Gastrocnemius medialis (tissue), 4 donors: Measurements from ENCODE around the gene GFAP.

Experiments used
- POLR2A ChIP-seq, 2 donors: fragments of 450-650 bp; IDR thresholded peaks; one replicate each; pipeline ENCODE4 v1.6.1; 2017; ENCODE audit warnings: antibody characterized with exemption in 2 of 2, mild to moderate bottlenecking in 2 of 2, moderate library complexity in 2 of 2
- TF ChIP-seq, protein P1 (sequence below), 5 experiments: fragments of 450-650 bp in 3 of 5; fragments of 200-600 bp in 2 of 5; sonication (generic) in 2 of 5; IDR thresholded peaks in 4 of 5; conservative IDR thresholded peaks in 1 of 5; 1 replicate in 4 of 5; 2 replicates in 1 of 5; pipeline ENCODE4 v1.5.1; 2016 to 2019; ENCODE audit warnings: antibody characterized with exemption in 5 of 5, mild to moderate bottlenecking in 3 of 5, moderate library complexity in 3 of 5

DNA sequence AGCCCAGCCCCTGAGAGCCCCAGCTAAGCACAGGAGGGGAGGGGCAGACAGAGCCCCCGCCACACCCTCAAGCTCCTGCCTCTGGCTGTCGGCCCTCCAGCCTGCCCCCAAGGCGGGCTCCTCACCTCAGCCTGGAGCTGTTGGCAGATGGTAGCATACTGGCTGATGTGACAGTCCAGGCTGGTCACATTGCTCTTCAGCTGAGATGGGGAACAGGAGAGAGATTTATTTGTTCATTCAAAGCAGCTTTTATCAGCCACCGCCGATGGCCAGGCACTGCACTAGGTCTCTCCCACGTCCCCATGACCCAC is 17.4 kb upstream of the GFAP start:
- TF ChIP-seq, protein P1, sequence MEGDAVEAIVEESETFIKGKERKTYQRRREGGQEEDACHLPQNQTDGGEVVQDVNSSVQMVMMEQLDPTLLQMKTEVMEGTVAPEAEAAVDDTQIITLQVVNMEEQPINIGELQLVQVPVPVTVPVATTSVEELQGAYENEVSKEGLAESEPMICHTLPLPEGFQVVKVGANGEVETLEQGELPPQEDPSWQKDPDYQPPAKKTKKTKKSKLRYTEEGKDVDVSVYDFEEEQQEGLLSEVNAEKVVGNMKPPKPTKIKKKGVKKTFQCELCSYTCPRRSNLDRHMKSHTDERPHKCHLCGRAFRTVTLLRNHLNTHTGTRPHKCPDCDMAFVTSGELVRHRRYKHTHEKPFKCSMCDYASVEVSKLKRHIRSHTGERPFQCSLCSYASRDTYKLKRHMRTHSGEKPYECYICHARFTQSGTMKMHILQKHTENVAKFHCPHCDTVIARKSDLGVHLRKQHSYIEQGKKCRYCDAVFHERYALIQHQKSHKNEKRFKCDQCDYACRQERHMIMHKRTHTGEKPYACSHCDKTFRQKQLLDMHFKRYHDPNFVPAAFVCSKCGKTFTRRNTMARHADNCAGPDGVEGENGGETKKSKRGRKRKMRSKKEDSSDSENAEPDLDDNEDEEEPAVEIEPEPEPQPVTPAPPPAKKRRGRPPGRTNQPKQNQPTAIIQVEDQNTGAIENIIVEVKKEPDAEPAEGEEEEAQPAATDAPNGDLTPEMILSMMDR (IDR thresholded peaks at IDR 0.05 in 4 of 5, conservative IDR thresholded peaks at IDR 0.05 in 1 of 5) = no peak
- no peak for TF ChIP-seq POLR2A (IDR thresholded peaks at IDR 0.05)
